ENCODE measurements around the gene SYCN.

DNA sequence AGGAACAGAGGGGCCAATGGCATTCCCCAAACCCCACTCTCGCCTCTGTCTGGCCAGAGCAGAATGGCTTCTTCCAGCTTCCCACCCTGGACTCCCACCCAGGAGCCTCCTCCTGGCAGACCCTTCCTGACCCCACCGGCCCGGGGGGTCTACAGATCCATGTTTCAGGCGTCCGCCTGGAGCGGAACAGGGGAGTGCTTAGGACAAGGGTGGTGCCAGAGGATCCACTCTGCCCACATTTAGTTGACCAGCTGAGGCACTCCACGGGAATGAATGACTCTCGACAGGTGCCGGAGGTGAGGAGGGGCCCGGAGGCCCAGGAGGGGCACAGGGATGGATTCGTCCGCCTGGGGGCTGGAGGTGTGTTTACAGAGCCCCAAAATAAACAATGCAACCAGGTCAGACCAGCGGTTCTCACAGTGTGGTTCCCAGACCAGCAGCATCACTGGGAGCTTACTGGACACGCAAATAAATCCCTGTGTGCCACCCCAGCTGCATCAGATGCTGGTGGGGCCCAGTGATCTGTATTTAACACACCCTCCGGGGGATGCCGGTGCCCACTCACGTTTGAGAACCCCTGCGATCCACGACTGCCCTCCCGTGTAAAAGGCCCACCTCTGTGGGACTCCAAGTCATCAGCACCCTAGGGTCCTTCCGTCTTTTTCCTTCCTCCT lies 22.4 kb downstream of the SYCN start:
- TF ChIP-seq, protein P1, sequence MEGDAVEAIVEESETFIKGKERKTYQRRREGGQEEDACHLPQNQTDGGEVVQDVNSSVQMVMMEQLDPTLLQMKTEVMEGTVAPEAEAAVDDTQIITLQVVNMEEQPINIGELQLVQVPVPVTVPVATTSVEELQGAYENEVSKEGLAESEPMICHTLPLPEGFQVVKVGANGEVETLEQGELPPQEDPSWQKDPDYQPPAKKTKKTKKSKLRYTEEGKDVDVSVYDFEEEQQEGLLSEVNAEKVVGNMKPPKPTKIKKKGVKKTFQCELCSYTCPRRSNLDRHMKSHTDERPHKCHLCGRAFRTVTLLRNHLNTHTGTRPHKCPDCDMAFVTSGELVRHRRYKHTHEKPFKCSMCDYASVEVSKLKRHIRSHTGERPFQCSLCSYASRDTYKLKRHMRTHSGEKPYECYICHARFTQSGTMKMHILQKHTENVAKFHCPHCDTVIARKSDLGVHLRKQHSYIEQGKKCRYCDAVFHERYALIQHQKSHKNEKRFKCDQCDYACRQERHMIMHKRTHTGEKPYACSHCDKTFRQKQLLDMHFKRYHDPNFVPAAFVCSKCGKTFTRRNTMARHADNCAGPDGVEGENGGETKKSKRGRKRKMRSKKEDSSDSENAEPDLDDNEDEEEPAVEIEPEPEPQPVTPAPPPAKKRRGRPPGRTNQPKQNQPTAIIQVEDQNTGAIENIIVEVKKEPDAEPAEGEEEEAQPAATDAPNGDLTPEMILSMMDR (conservative IDR thresholded peaks at IDR 0.05; ENCODE audit: low read length): no peak
- TF ChIP-seq EZH2phosphoT487 (IDR thresholded peaks at IDR 0.05; ENCODE audit: borderline replicate concordance): no peak

Data from Loucy (cell line).